ENCODE measurements around the gene AFF1. TPM values are rescaled to one million over a fixed set of nuclear protein-coding genes. Genes with fewer than 3 reads are reported as not detected.
A peak's percentile ranks its signal among the peaks of the same experiment; 100 is the strongest.

AFF1 gene
- total RNA-seq, 2 experiments from 2014 or later, result 28.7 to 69.7 TPM

- H2AFZ ChIP-seq (ENCODE audit: low read length), result no peak overlapping the region
- H3K4me2 ChIP-seq (ENCODE audit: low read length), result 0 out of 2 replicates have a peak overlapping the region, but pooled peaks have one; percentile 3
- H3K79me2 ChIP-seq (ENCODE audit: insufficient read depth, low read depth, low read length), result no peaks in the 10 kb centered on the region
- peaks cover 44% of the 10 kb centered on the region for H3K36me3 ChIP-seq (ENCODE audit: insufficient read depth, low read length)
- DNase-seq (ENCODE audit: low spot score), result no peak
- POLR2A ChIA-PET, result interaction anchor here (0.9 to 1.6 kb wide), 3 partner anchors 14 to 180 kb away, joined by 3 to 7 read pairs (median 3); no protein-coding TSS in a partner anchor
- no peaks in the 10 kb centered on the region for H4K20me1 ChIP-seq (ENCODE audit: insufficient read depth, low read length)
- H3K4me3 ChIP-seq (ENCODE audit: low read depth, low read length, poor library complexity, severe bottlenecking), result no peak overlapping the region
- CTCF ChIA-PET (ENCODE audit: unreplicated experiment), result no interaction called here
- BruUV-seq (replicated peaks), result no TSS peak
- intact Hi-C loops (cut with micrococcal nuclease; ENCODE audit: unreplicated experiment), result no loop called here
- H3K27ac ChIP-seq (ENCODE audit: low read depth, low read length, poor library complexity, severe bottlenecking), result no peak overlapping the region
- H3K9me2 ChIP-seq (ENCODE audit: insufficient read depth, low read length), result no peaks in the 10 kb centered on the region
- TF ChIP-seq CTCF (conservative IDR thresholded peaks at IDR 0.05; ENCODE audit: low read length) (no peak), EZH2phosphoT487 (IDR thresholded peaks at IDR 0.05; ENCODE audit: borderline replicate concordance, low read depth, low read length) (no peak)
- H3K4me1 ChIP-seq (ENCODE audit: insufficient read depth, low read length, poor library complexity, severe bottlenecking), result peaks cover 10% of the 10 kb centered on the region
- no peaks in the 10 kb centered on the region for H3K9me3 ChIP-seq (ENCODE audit: low read length)
Measured at GRCh38 chr4:87103691-87104187, 168.9 kb downstream of the AFF1 start.

GRCh38 chr4:87105101-87105845 lies 170.5 kb downstream of the AFF1 start:
- no peak for DNase-seq (ENCODE audit: low spot score)
- Histone ChIP-seq H3K4me3 (ENCODE audit: low read depth, low read length, poor library complexity, severe bottlenecking) (no peak overlapping the region), H3K27ac (ENCODE audit: low read depth, low read length, poor library complexity, severe bottlenecking) (no peak overlapping the region), H3K79me2 (ENCODE audit: insufficient read depth, low read depth, low read length) (no peaks in the 10 kb centered on the region), H3K9me3 (ENCODE audit: low read length) (no peaks in the 10 kb centered on the region), H4K20me1 (ENCODE audit: insufficient read depth, low read length) (peaks cover 5% of the 10 kb centered on the region; the same call in 1 of the 2 replicates), H2AFZ (ENCODE audit: low read length) (no peak overlapping the region), H3K4me1 (ENCODE audit: insufficient read depth, low read length, poor library complexity, severe bottlenecking) (peaks cover 10% of the 10 kb centered on the region), H3K4me2 (ENCODE audit: low read length) (no peak overlapping the region), H3K36me3 (ENCODE audit: insufficient read depth, low read length) (peaks cover 51% of the 10 kb centered on the region), H3K9me2 (ENCODE audit: insufficient read depth, low read length) (no peaks in the 10 kb centered on the region)
- CTCF ChIA-PET (ENCODE audit: unreplicated experiment), result no interaction called here
- no TSS peak for BruUV-seq (replicated peaks)
- intact Hi-C loops (cut with micrococcal nuclease; ENCODE audit: unreplicated experiment), result no loop called here
- POLR2A ChIA-PET, result interaction anchor here (0.6 to 2.0 kb wide), 6 partner anchors 10 to 1438 kb away, joined by 3 to 8 read pairs (median 4); no protein-coding TSS in a partner anchor
- no peak for TF ChIP-seq CTCF (conservative IDR thresholded peaks at IDR 0.05; ENCODE audit: low read length)

DNA sequence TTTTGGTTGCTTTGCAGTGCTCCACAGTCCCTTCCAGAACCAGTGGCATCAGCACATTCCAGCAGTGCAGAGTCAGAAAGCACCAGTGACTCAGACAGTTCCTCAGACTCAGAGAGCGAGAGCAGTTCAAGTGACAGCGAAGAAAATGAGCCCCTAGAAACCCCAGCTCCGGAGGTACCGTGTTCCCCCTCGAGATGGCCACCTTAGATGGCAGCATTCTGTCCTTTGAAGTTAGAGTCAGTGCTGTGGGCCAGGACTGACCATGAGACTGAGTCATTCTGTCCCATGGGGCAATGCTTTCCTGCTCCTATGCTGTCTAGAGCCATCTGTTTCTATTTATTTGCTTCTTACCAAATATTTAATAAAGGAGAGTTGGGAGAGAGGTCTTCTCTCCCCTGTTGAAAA lies 173.3 kb downstream of the AFF1 start:
- H3K4me3 ChIP-seq (ENCODE audit: low read depth, low read length, poor library complexity, severe bottlenecking), result no peak overlapping the region

More for the DNA sequence above, 173.3 kb downstream of the AFF1 start:
- peaks cover 50% of the 10 kb centered on the region for H3K36me3 ChIP-seq (ENCODE audit: insufficient read depth, low read length)
- no peaks in the 10 kb centered on the region for H3K9me2 ChIP-seq (ENCODE audit: insufficient read depth, low read length)
- intact Hi-C loops (cut with micrococcal nuclease; ENCODE audit: unreplicated experiment), result no loop called here
- TF ChIP-seq EZH2phosphoT487 (IDR thresholded peaks at IDR 0.05; ENCODE audit: borderline replicate concordance, low read depth, low read length), result no peak
- TF ChIP-seq CTCF (conservative IDR thresholded peaks at IDR 0.05; ENCODE audit: low read length), result no peak
- no peak overlapping the region for H3K4me2 ChIP-seq (ENCODE audit: low read length)
- H4K20me1 ChIP-seq (ENCODE audit: insufficient read depth, low read length), result peaks cover 5% of the 10 kb centered on the region; the same call in 1 of the 2 replicates
- no peak overlapping the region for H2AFZ ChIP-seq (ENCODE audit: low read length)
- CTCF ChIA-PET (ENCODE audit: unreplicated experiment), result no interaction called here
- BruUV-seq (replicated peaks), result no TSS peak
- H3K79me2 ChIP-seq (ENCODE audit: insufficient read depth, low read depth, low read length), result no peaks in the 10 kb centered on the region
- H3K27ac ChIP-seq (ENCODE audit: low read depth, low read length, poor library complexity, severe bottlenecking), result no peak overlapping the region
- peaks cover 9% of the 10 kb centered on the region for H3K4me1 ChIP-seq (ENCODE audit: insufficient read depth, low read length, poor library complexity, severe bottlenecking)
- POLR2A ChIA-PET, result no interaction called here
- DNase-seq (ENCODE audit: low spot score), result no peak
- no peaks in the 10 kb centered on the region for H3K9me3 ChIP-seq (ENCODE audit: low read length)
